Heart left ventricle (tissue), 13 donors: ENCODE results near the gene HLCS.

Experiments
- POLR2A ChIP-seq, 2 donors: fragments of 450-650 bp; IDR thresholded peaks; one replicate each; pipeline ENCODE4 v1.6.1; 2017; ENCODE audit warnings: antibody characterized with exemption in 2 of 2, mild to moderate bottlenecking in 2 of 2, moderate library complexity in 2 of 2
- TF ChIP-seq, protein P1 (sequence below), 12 donors: fragments of 200-600 bp; sonication (generic) in 4 of 12; IDR thresholded peaks; one replicate each; pipeline versions ENCODE4 v1.5.0 to v1.8.0; 2018 to 2022; ENCODE audit warnings: antibody characterized with exemption in 12 of 12, mild to moderate bottlenecking in 5 of 12
- donor health status: ischemic (EF 13 %, LVEDD 7.1; RV severe dilation, severe dysfunction).
- donor health status: DM: no; HTN: yes; CAD: no.
- donor health status: DM: no; HTN: no; CAD: no.
- donor health status: ischemic (EF 25% LVEDD 6.9; RV normal size, moderate dysfunction).
- donor health status: ischemic (EF 25% LVEDD 5.7; RV mildly dilated, moderate dysfunction).
- donor health status: ischemic (EF 35%, LVEDD 5.7; RV mildly dilated, moderate dysfunction).
- donor health status: nonischemic (EF 11% LVEDD 7.7; RV severe dilation, severe dysfunction).
- donor health status: DM: yes; HTN: yes; CAD: no.
- donor health status: PGD.
- donor health status: ischemic (EF 29% LVEDD 5.4; RV normal size, mild dysfunction).
- donor health status: nonischemic (EF 23%, LVEDD 6.1; RV moderate dilation, normal function).

DNA sequence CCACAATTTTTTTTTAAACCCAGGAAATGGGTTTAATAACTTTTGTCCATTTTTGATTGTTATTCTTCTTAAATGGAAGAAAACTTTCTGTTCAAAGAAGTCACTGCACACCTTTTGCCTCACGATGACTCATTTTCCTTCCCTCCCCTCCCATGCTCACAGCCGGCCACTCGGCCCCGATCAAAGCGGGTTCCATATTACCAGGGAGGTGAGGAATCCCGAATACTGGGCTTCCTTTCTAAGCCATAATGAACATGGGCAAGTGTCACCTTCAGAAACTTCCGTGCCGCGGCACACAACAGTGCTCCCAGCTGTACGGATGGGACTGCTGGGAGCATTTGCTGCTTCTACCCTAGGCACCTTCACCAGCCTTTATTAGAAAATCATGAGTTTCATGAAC, 121.4 kb downstream of the HLCS start:
- no peak for TF ChIP-seq POLR2A (IDR thresholded peaks at IDR 0.05)
- TF ChIP-seq, protein P1, sequence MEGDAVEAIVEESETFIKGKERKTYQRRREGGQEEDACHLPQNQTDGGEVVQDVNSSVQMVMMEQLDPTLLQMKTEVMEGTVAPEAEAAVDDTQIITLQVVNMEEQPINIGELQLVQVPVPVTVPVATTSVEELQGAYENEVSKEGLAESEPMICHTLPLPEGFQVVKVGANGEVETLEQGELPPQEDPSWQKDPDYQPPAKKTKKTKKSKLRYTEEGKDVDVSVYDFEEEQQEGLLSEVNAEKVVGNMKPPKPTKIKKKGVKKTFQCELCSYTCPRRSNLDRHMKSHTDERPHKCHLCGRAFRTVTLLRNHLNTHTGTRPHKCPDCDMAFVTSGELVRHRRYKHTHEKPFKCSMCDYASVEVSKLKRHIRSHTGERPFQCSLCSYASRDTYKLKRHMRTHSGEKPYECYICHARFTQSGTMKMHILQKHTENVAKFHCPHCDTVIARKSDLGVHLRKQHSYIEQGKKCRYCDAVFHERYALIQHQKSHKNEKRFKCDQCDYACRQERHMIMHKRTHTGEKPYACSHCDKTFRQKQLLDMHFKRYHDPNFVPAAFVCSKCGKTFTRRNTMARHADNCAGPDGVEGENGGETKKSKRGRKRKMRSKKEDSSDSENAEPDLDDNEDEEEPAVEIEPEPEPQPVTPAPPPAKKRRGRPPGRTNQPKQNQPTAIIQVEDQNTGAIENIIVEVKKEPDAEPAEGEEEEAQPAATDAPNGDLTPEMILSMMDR (IDR thresholded peaks at IDR 0.05), result no peak
